ENCODE measurements around the gene TUNAR.

TUNAR gene

DNA sequence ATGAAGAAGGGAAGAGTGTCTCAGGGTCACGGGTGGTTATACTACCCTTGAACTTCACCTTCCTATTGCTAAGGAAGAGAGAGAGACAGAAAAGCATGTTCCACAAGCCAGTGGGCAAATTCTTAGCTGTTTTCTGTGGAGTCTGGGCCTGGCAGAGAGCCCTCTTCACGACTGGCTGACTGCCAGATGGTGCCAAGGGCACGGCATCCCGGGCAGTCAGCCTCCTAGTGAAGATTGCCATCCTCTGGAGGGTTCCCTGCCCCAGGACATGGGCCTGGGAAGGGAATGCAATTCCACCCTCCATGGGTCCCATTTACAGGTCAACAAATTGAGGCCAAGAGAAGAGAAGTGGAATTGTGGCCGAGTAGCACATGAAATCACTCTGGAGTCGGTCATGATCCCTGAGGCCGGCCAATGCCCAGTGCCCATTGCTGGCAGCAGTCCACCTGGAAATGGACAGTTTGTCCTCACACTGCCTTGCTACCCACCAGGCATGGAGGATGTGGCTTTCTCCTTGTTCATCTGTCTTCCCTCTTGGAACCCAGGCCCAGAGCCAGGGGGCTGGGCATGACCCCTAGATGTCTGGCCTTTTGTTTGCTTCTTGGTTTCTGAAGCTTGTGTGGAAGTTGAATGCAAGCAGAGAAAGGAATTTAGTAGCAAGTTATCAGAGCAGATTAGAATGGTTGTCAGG, 9.9 kb downstream of the TUNAR start:
- peaks cover 5% of the 10 kb centered on the region for H3K4me1 Mint-ChIP-seq (ENCODE audit: low read depth)
- no peaks in the 10 kb centered on the region for H3K36me3 Mint-ChIP-seq (ENCODE audit: low read depth)
- no peak overlapping the region for H3K27ac Mint-ChIP-seq
- no peak for DNase-seq (ENCODE audit: low spot score)
- no peak overlapping the region for H3K4me3 Mint-ChIP-seq
- no peaks in the 10 kb centered on the region for H3K9me3 Mint-ChIP-seq
- H3K27me3 Mint-ChIP-seq (ENCODE audit: low read depth), result peaks cover 3% of the 10 kb centered on the region

- no peak for DNase-seq (ENCODE audit: low spot score)
- H3K27me3 Mint-ChIP-seq (ENCODE audit: low read depth), result peaks cover 3% of the 10 kb centered on the region
Measured at GRCh38 chr14:95887351-95887750, 10.7 kb downstream of the TUNAR start.

GRCh38 chr14:95889236-95889979, 12.8 kb downstream of the TUNAR start:
- DNase-seq (ENCODE audit: low spot score), result no peak
- Mint-ChIP-seq H3K36me3 (ENCODE audit: low read depth) (no peaks in the 10 kb centered on the region), H3K27ac (no peak overlapping the region), H3K9me3 (no peaks in the 10 kb centered on the region), H3K4me3 (no peak overlapping the region), H3K4me1 (ENCODE audit: low read depth) (no peaks in the 10 kb centered on the region), H3K27me3 (ENCODE audit: low read depth) (no peaks in the 10 kb centered on the region)

More at GRCh38 chr14:95887351-95887750, 10.7 kb downstream of the TUNAR start:
- H3K4me1 Mint-ChIP-seq (ENCODE audit: low read depth), result peaks cover 5% of the 10 kb centered on the region
- H3K4me3 Mint-ChIP-seq, result no peak overlapping the region
- no peak overlapping the region for H3K27ac Mint-ChIP-seq
- H3K9me3 Mint-ChIP-seq, result no peaks in the 10 kb centered on the region
- no peaks in the 10 kb centered on the region for H3K36me3 Mint-ChIP-seq (ENCODE audit: low read depth)

GRCh38 chr14:95891742-95892141, 15.1 kb downstream of the TUNAR start:
- no peaks in the 10 kb centered on the region for H3K36me3 Mint-ChIP-seq (ENCODE audit: low read depth)
- H3K4me3 Mint-ChIP-seq, result no peak overlapping the region
- H3K27me3 Mint-ChIP-seq (ENCODE audit: low read depth), result no peaks in the 10 kb centered on the region
- DNase-seq (ENCODE audit: low spot score), result no peak
- H3K4me1 Mint-ChIP-seq (ENCODE audit: low read depth), result no peaks in the 10 kb centered on the region
- H3K9me3 Mint-ChIP-seq, result no peaks in the 10 kb centered on the region
- no peak overlapping the region for H3K27ac Mint-ChIP-seq

DNA sequence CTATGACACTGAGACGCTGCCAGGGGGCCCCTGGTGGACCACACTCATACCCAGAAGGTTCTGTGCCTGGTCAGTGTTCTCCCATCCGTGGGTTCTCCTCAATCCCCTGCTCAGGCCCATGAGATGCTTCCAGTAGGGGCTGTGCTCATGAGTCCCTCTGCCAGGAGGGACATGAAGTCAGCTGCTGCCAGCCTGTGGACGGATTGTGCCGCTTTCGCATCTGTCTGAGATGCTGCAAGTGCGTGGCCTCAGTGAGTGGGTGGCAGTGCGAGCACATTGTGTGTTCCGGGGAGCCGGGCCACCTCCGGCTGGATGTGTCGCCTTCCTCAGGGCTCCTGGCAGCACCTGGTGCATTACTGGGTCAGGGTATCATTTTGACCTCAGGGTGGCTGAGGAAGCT, 15.5 kb downstream of the TUNAR start:
- Mint-ChIP-seq H3K4me3 (no peak overlapping the region), H3K27me3 (ENCODE audit: low read depth) (no peaks in the 10 kb centered on the region), H3K27ac (no peak overlapping the region), H3K9me3 (no peaks in the 10 kb centered on the region), H3K36me3 (ENCODE audit: low read depth) (no peaks in the 10 kb centered on the region), H3K4me1 (ENCODE audit: low read depth) (no peaks in the 10 kb centered on the region)
- DNase-seq (ENCODE audit: low spot score), result no peak

DNA sequence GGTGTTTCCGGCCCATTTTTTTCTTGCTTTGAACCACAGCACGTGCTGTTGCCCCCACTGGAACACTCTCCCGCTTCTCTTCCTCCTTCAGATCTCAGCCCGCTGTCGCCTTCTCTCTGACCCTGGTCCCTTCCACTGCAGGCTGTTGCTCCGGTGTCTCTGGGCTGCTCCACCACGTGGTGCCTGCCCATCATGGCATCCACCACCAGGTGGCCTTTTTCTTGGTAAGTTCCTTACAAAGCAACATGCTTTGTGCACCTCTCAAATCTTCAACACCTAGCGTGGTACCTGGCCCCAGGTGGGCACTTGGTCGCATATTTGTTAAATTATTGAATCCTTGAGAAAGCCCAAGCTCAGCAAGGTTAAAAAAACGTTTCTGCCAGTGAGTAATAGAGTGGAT, 19.1 kb downstream of the TUNAR start:
- H3K4me1 Mint-ChIP-seq (ENCODE audit: low read depth), result no peaks in the 10 kb centered on the region
- H3K36me3 Mint-ChIP-seq (ENCODE audit: low read depth), result no peaks in the 10 kb centered on the region
- no peak overlapping the region for H3K27ac Mint-ChIP-seq
- no peaks in the 10 kb centered on the region for H3K9me3 Mint-ChIP-seq
- peaks cover 6% of the 10 kb centered on the region for H3K27me3 Mint-ChIP-seq (ENCODE audit: low read depth)
- no peak overlapping the region for H3K4me3 Mint-ChIP-seq
- DNase-seq (ENCODE audit: low spot score), result no peak

- H3K9me3 Mint-ChIP-seq, result no peaks in the 10 kb centered on the region
- no peak overlapping the region for H3K27ac Mint-ChIP-seq
- no peak overlapping the region for H3K4me3 Mint-ChIP-seq
- H3K36me3 Mint-ChIP-seq (ENCODE audit: low read depth), result no peaks in the 10 kb centered on the region
- H3K27me3 Mint-ChIP-seq (ENCODE audit: low read depth), result peaks cover 6% of the 10 kb centered on the region
- DNase-seq (ENCODE audit: low spot score), result no peak
- no peaks in the 10 kb centered on the region for H3K4me1 Mint-ChIP-seq (ENCODE audit: low read depth)
Measured at GRCh38 chr14:95896498-95897135, 20.0 kb downstream of the TUNAR start.

DNA sequence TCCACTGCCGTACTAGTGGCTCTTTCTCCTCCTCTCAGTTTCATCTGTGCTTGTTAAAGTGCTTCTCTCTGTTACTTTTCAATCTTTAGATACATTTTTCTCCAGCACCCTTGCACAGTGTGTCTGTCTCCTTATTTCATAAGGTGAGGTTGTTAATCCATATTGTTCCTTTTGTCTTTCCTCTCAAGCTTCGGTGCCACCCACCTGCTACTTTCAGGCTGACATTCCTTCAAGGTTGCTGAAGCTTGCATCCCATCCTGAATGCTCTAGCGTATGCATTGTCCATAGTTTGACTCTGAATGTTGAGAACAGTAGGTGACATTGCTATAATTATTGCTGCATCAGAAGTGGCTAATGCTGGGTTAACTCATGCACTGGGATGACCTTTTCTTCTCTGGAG, 20.6 kb downstream of the TUNAR start:
- no peaks in the 10 kb centered on the region for H3K4me1 Mint-ChIP-seq (ENCODE audit: low read depth)
- H3K4me3 Mint-ChIP-seq, result no peak overlapping the region
- H3K36me3 Mint-ChIP-seq (ENCODE audit: low read depth), result no peaks in the 10 kb centered on the region
- H3K9me3 Mint-ChIP-seq, result no peaks in the 10 kb centered on the region
- peaks cover 6% of the 10 kb centered on the region for H3K27me3 Mint-ChIP-seq (ENCODE audit: low read depth)
- H3K27ac Mint-ChIP-seq, result no peak overlapping the region
- DNase-seq (ENCODE audit: low spot score), result no peak

- Mint-ChIP-seq H3K4me3 (no peak overlapping the region), H3K9me3 (no peaks in the 10 kb centered on the region), H3K27me3 (ENCODE audit: low read depth) (peaks cover 6% of the 10 kb centered on the region), H3K27ac (no peak overlapping the region), H3K36me3 (ENCODE audit: low read depth) (no peaks in the 10 kb centered on the region), H3K4me1 (ENCODE audit: low read depth) (no peaks in the 10 kb centered on the region)
- no peak for DNase-seq (ENCODE audit: low spot score)
Measured at GRCh38 chr14:95901054-95901453, 24.4 kb downstream of the TUNAR start.

GRCh38 chr14:95902273-95902826, 25.7 kb downstream of the TUNAR start:
- H3K36me3 Mint-ChIP-seq (ENCODE audit: low read depth), result no peaks in the 10 kb centered on the region
- no peak for DNase-seq (ENCODE audit: low spot score)
- peaks cover 6% of the 10 kb centered on the region for H3K27me3 Mint-ChIP-seq (ENCODE audit: low read depth)
- no peak overlapping the region for H3K27ac Mint-ChIP-seq
- H3K4me3 Mint-ChIP-seq, result no peak overlapping the region
- H3K9me3 Mint-ChIP-seq, result no peaks in the 10 kb centered on the region
- H3K4me1 Mint-ChIP-seq (ENCODE audit: low read depth), result no peaks in the 10 kb centered on the region

DNA sequence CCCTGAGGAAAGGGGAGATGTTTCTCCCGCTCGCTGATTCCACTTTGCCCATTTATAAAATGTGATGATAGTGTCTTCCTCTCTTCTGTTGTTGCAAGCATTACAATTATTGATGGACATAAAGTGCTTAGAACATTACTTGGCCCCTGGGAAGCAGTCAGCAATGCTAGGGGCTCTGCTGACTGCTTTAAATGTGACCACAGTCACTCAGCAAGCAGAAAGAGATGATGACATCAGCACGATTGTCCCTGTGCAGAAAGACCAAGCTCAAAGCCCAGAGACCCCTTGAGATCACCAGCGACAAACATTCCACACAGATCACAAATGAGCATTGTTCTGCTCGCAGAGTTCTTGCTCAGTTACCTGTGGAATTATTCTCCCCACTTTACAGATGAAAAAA, 26.5 kb downstream of the TUNAR start:
- Mint-ChIP-seq H3K9me3 (no peaks in the 10 kb centered on the region), H3K27me3 (ENCODE audit: low read depth) (peaks cover 4% of the 10 kb centered on the region), H3K4me1 (ENCODE audit: low read depth) (no peaks in the 10 kb centered on the region), H3K36me3 (ENCODE audit: low read depth) (no peaks in the 10 kb centered on the region), H3K4me3 (no peak overlapping the region), H3K27ac (no peak overlapping the region)
- DNase-seq (ENCODE audit: low spot score), result no peak

DNA sequence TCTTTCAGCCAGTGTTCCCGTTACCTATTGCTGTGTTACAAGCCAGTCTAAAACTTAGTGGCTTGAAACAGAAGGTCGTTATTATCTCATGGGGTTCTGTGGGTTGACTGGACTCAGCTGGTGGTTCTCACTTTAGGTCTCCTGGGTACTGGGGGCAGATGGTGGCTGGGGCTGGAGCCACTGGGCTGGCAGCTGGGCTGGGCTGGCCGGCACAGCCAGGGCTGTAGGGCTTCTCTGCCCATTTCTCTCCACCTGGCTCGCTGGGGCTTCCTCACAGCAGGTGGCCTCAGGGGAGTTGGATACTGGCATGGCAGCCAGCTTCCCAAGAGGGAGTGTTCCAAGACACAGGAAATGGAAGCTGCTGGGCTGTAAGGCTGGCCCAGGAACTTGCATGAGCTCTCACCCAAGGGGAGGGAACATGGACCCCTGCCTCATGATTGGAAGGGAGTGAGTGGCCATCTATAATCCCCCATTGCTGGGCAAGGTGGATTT, 27.0 kb downstream of the TUNAR start:
- no peak for DNase-seq (ENCODE audit: low spot score)
- Mint-ChIP-seq H3K4me1 (ENCODE audit: low read depth) (no peaks in the 10 kb centered on the region), H3K36me3 (ENCODE audit: low read depth) (no peaks in the 10 kb centered on the region), H3K9me3 (no peaks in the 10 kb centered on the region), H3K4me3 (no peak overlapping the region), H3K27me3 (ENCODE audit: low read depth) (peaks cover 4% of the 10 kb centered on the region), H3K27ac (no peak overlapping the region)

GRCh38 chr14:95906591-95906990, 30.0 kb downstream of the TUNAR start:
- Mint-ChIP-seq H3K27ac (no peak overlapping the region), H3K4me3 (no peak overlapping the region), H3K9me3 (no peaks in the 10 kb centered on the region), H3K27me3 (ENCODE audit: low read depth) (peaks cover 3% of the 10 kb centered on the region), H3K4me1 (ENCODE audit: low read depth) (no peaks in the 10 kb centered on the region), H3K36me3 (ENCODE audit: low read depth) (no peaks in the 10 kb centered on the region)
- no peak for DNase-seq (ENCODE audit: low spot score)

- Mint-ChIP-seq H3K27me3 (ENCODE audit: low read depth) (peaks cover 3% of the 10 kb centered on the region), H3K36me3 (ENCODE audit: low read depth) (no peaks in the 10 kb centered on the region), H3K9me3 (no peaks in the 10 kb centered on the region), H3K4me1 (ENCODE audit: low read depth) (no peaks in the 10 kb centered on the region), H3K27ac (no peak overlapping the region), H3K4me3 (no peak overlapping the region)
- no peak for DNase-seq (ENCODE audit: low spot score)
Measured at GRCh38 chr14:95910628-95911027, 34.0 kb downstream of the TUNAR start.

Data from T-helper 2 cell treated with Interferon-gamma antibody and Interleukin-4, amounts not matched to agents 5 μg/mL and 100 μg/mL, for 36 hours (primary cell).